ENCODE results near the gene CDH11. TPM values are rescaled to one million over a fixed set of nuclear protein-coding genes. Genes with fewer than 3 reads are reported as not detected.

CDH11 gene
- total RNA-seq, 2 donors from 2014 or later, result not detected

- Mint-ChIP-seq H3K4me3 (no peak overlapping the region), H3K27me3 (no peaks in the 10 kb centered on the region), H3K36me3 (ENCODE audit: low read depth) (no peaks in the 10 kb centered on the region), H3K9me3 (peaks cover 26% of the 10 kb centered on the region), H3K27ac (no peak overlapping the region), H3K4me1 (no peaks in the 10 kb centered on the region)
- no peak for ATAC-seq (replicated peaks)
These were observed 173.8 kb downstream of the CDH11 start for GRCh38 chr16:64948056-64948455.

GRCh38 chr16:64947651-64948050, 174.2 kb downstream of the CDH11 start:
- ATAC-seq (replicated peaks), result no peak
- no peaks in the 10 kb centered on the region for H3K27me3 Mint-ChIP-seq
- no peak overlapping the region for H3K4me3 Mint-ChIP-seq
- H3K36me3 Mint-ChIP-seq (ENCODE audit: low read depth), result no peaks in the 10 kb centered on the region
- H3K9me3 Mint-ChIP-seq, result peaks cover 26% of the 10 kb centered on the region
- H3K4me1 Mint-ChIP-seq, result no peaks in the 10 kb centered on the region
- H3K27ac Mint-ChIP-seq, result no peak overlapping the region

- no peak for ATAC-seq (replicated peaks)
- H3K9me3 Mint-ChIP-seq, result peaks cover 11% of the 10 kb centered on the region
- no peak overlapping the region for H3K27ac Mint-ChIP-seq
- H3K36me3 Mint-ChIP-seq (ENCODE audit: low read depth), result no peaks in the 10 kb centered on the region
- no peaks in the 10 kb centered on the region for H3K27me3 Mint-ChIP-seq
- no peak overlapping the region for H3K4me3 Mint-ChIP-seq
- no peaks in the 10 kb centered on the region for H3K4me1 Mint-ChIP-seq
These were observed 188.0 kb downstream of the CDH11 start for GRCh38 chr16:64933885-64934284.

GRCh38 chr16:64926476-64926875, 195.4 kb downstream of the CDH11 start:
- Mint-ChIP-seq H3K9me3 (peaks cover 24% of the 10 kb centered on the region), H3K27ac (no peak overlapping the region), H3K4me3 (no peak overlapping the region), H3K36me3 (ENCODE audit: low read depth) (no peaks in the 10 kb centered on the region), H3K27me3 (no peaks in the 10 kb centered on the region), H3K4me1 (no peaks in the 10 kb centered on the region)
- ATAC-seq (replicated peaks), result no peak

- ATAC-seq (replicated peaks), result no peak
- Mint-ChIP-seq H3K27me3 (no peaks in the 10 kb centered on the region), H3K4me1 (no peaks in the 10 kb centered on the region), H3K4me3 (no peak overlapping the region), H3K36me3 (ENCODE audit: low read depth) (no peaks in the 10 kb centered on the region), H3K9me3 (peaks cover 22% of the 10 kb centered on the region), H3K27ac (no peak overlapping the region)
These were observed 196.7 kb downstream of the CDH11 start for GRCh38 chr16:64925166-64925565.

GRCh38 chr16:64924086-64924485, 197.8 kb downstream of the CDH11 start:
- Mint-ChIP-seq H3K27me3 (no peaks in the 10 kb centered on the region), H3K4me1 (no peaks in the 10 kb centered on the region), H3K4me3 (no peak overlapping the region), H3K36me3 (ENCODE audit: low read depth) (no peaks in the 10 kb centered on the region), H3K9me3 (peaks cover 22% of the 10 kb centered on the region), H3K27ac (no peak overlapping the region)
- ATAC-seq (replicated peaks), result no peak

- H3K9me3 Mint-ChIP-seq, result peaks cover 21% of the 10 kb centered on the region
- H3K4me3 Mint-ChIP-seq, result no peak overlapping the region
- no peaks in the 10 kb centered on the region for H3K4me1 Mint-ChIP-seq
- no peaks in the 10 kb centered on the region for H3K36me3 Mint-ChIP-seq (ENCODE audit: low read depth)
- ATAC-seq (replicated peaks), result no peak
- H3K27me3 Mint-ChIP-seq, result no peaks in the 10 kb centered on the region
- H3K27ac Mint-ChIP-seq, result no peak overlapping the region
These were observed 201.8 kb downstream of the CDH11 start for GRCh38 chr16:64919929-64920607.

GRCh38 chr16:64919141-64919540, 202.7 kb downstream of the CDH11 start:
- Mint-ChIP-seq H3K36me3 (ENCODE audit: low read depth) (no peaks in the 10 kb centered on the region), H3K27ac (no peak overlapping the region), H3K4me1 (no peaks in the 10 kb centered on the region), H3K27me3 (no peaks in the 10 kb centered on the region), H3K9me3 (peaks cover 20% of the 10 kb centered on the region), H3K4me3 (no peak overlapping the region)
- ATAC-seq (replicated peaks), result no peak

- no peaks in the 10 kb centered on the region for H3K27me3 Mint-ChIP-seq
- no peaks in the 10 kb centered on the region for H3K36me3 Mint-ChIP-seq (ENCODE audit: low read depth)
- no peak for ATAC-seq (replicated peaks)
These were observed 205.8 kb downstream of the CDH11 start for GRCh38 chr16:64916051-64916450.

GRCh38 chr16:64910356-64910755, 211.5 kb downstream of the CDH11 start:
- Mint-ChIP-seq H3K27me3 (no peaks in the 10 kb centered on the region), H3K9me3 (peaks cover 12% of the 10 kb centered on the region), H3K4me3 (no peak overlapping the region), H3K36me3 (ENCODE audit: low read depth) (no peaks in the 10 kb centered on the region), H3K4me1 (no peaks in the 10 kb centered on the region), H3K27ac (no peak overlapping the region)
- ATAC-seq (replicated peaks), result no peak

More at GRCh38 chr16:64916051-64916450, 205.8 kb downstream of the CDH11 start:
- Mint-ChIP-seq H3K4me3 (no peak overlapping the region), H3K9me3 (peaks cover 11% of the 10 kb centered on the region), H3K27ac (no peak overlapping the region), H3K4me1 (no peaks in the 10 kb centered on the region)

- Mint-ChIP-seq H3K27me3 (no peaks in the 10 kb centered on the region), H3K4me3 (no peak overlapping the region), H3K9me3 (peaks cover 18% of the 10 kb centered on the region), H3K36me3 (ENCODE audit: low read depth) (no peaks in the 10 kb centered on the region), H3K27ac (no peak overlapping the region), H3K4me1 (no peaks in the 10 kb centered on the region)
- no peak for ATAC-seq (replicated peaks)
These were observed 214.0 kb downstream of the CDH11 start for GRCh38 chr16:64907844-64908243.

GRCh38 chr16:64903770-64904169, 218.1 kb downstream of the CDH11 start:
- H3K36me3 Mint-ChIP-seq (ENCODE audit: low read depth), result no peaks in the 10 kb centered on the region
- H3K4me1 Mint-ChIP-seq, result no peaks in the 10 kb centered on the region
- no peak overlapping the region for H3K4me3 Mint-ChIP-seq
- H3K27me3 Mint-ChIP-seq, result no peaks in the 10 kb centered on the region
- H3K9me3 Mint-ChIP-seq, result peaks cover 19% of the 10 kb centered on the region
- no peak for ATAC-seq (replicated peaks)
- H3K27ac Mint-ChIP-seq, result no peak overlapping the region

GRCh38 chr16:64900517-64900916, 221.3 kb downstream of the CDH11 start:
- Mint-ChIP-seq H3K9me3 (peaks cover 18% of the 10 kb centered on the region), H3K4me1 (no peaks in the 10 kb centered on the region), H3K27me3 (no peaks in the 10 kb centered on the region), H3K36me3 (ENCODE audit: low read depth) (no peaks in the 10 kb centered on the region), H3K4me3 (no peak overlapping the region), H3K27ac (no peak overlapping the region)
- ATAC-seq (replicated peaks), result no peak

GRCh38 chr16:64900019-64900418, 221.8 kb downstream of the CDH11 start:
- H3K9me3 Mint-ChIP-seq, result peaks cover 18% of the 10 kb centered on the region

GRCh38 chr16:64898159-64898558, 223.7 kb downstream of the CDH11 start:
- no peaks in the 10 kb centered on the region for H3K36me3 Mint-ChIP-seq (ENCODE audit: low read depth)
- H3K4me3 Mint-ChIP-seq, result no peak overlapping the region
- H3K4me1 Mint-ChIP-seq, result no peaks in the 10 kb centered on the region
- H3K27me3 Mint-ChIP-seq, result no peaks in the 10 kb centered on the region
- H3K9me3 Mint-ChIP-seq, result peaks cover 13% of the 10 kb centered on the region
- H3K27ac Mint-ChIP-seq, result no peak overlapping the region
- ATAC-seq (replicated peaks), result no peak

More at GRCh38 chr16:64900019-64900418, 221.8 kb downstream of the CDH11 start:
- no peak for ATAC-seq (replicated peaks)
- Mint-ChIP-seq H3K4me3 (no peak overlapping the region), H3K27me3 (no peaks in the 10 kb centered on the region), H3K36me3 (ENCODE audit: low read depth) (no peaks in the 10 kb centered on the region), H3K27ac (no peak overlapping the region), H3K4me1 (no peaks in the 10 kb centered on the region)

Measured in activated T-helper 17 cell treated with anti-CD3 and anti-CD28 coated beads, Interleukin-2, amount 50 U/mL, for 72 hours (primary cell).